Measurements from ENCODE around the gene EFNB2. TPM values are rescaled to one million over a fixed set of nuclear protein-coding genes. Genes with fewer than 3 reads are reported as not detected.

EFNB2 gene
- total and polyA plus RNA-seq, 9 of the 15 experiments (the other 6 are each of a cell fraction or from before 2014, with no cell fraction given), result 0.01 to 0.29 (median 0.18) TPM

GRCh38 chr13:106503730-106504453, 31.6 kb downstream of the EFNB2 start:
- Histone ChIP-seq H3K9ac (ENCODE audit: insufficient read depth in 1 of 2, low read depth in 2 of 2, low read length in 2 of 2) (no peak overlapping the region), H3K27ac (ENCODE audit: extremely low read depth, low read depth, low read length) (no peak overlapping the region), H3K36me3 (ENCODE audit: control insufficient read depth, insufficient read depth, low read length) (no peaks in the 10 kb centered on the region), H3K4me1 (replicated peaks in 1 of 2; ENCODE audit: control insufficient read depth in 2 of 2, insufficient read depth in 2 of 2, low read length in 2 of 2) (peaks cover 0 to 3% of the 10 kb centered on the region in 2 experiments; a peak in 3 of 5 replicates), H2AFZ (ENCODE audit: low read depth, low read length) (no peak overlapping the region), H3K4me3 (no peak overlapping the region), H3K27me3 (ENCODE audit: control insufficient read depth in 2 of 2, insufficient read depth in 2 of 2, low read length in 2 of 2) (no peaks in the 10 kb centered on the region), H3K9me3 (replicated peaks; ENCODE audit: control insufficient read depth, insufficient read depth, low read depth, low read length) (no peaks in the 10 kb centered on the region), H3K9me1 (ENCODE audit: control insufficient read depth, insufficient read depth, low read length) (no peaks in the 10 kb centered on the region), H4K20me1 (replicated peaks; ENCODE audit: control insufficient read depth, insufficient read depth, low read length) (no peaks in the 10 kb centered on the region), H3K79me2 (ENCODE audit: control insufficient read depth, insufficient read depth, low read length) (no peaks in the 10 kb centered on the region), H3K4me2 (ENCODE audit: insufficient read depth, low read length) (no peak overlapping the region)
- TF ChIP-seq TARDBP (IDR thresholded peaks at IDR 0.05) (no peak), CHD4 (IDR thresholded peaks at IDR 0.05; ENCODE audit: insufficient read depth, insufficient replicate concordance, low read depth, low read length, poor library complexity, severe bottlenecking) (no peak), STAT5A (IDR thresholded peaks at IDR 0.05; ENCODE audit: borderline replicate concordance, low read length) (no peak), STAG1 (CRISPR knock-in tag; IDR thresholded peaks at IDR 0.05; ENCODE audit: borderline replicate concordance) (no peak)
- in situ Hi-C loops (cut with MboI), result no loop called here
- intact Hi-C loops (cut with micrococcal nuclease), result no loop called here
- BruUV-seq (replicated peaks), result no TSS peak
- 5% methylated on average over 9 of the region's 9 CpGs for WGBS (ENCODE audit: insufficient coverage, low coverage, missing lambda C conversion rate)
- CTCF ChIA-PET (ENCODE audit: low intra/inter-chr PET ratio), result no interaction called here
- no peak for ATAC-seq
- POLR2A ChIA-PET, result interaction anchor here (0.8 kb wide), 1 partner anchor 11 kb away, joined by 3 read pairs; no protein-coding TSS in a partner anchor
- no peak for DNase-seq (ENCODE audit: extremely low read depth in 1 of 4, low spot score in 3 of 4)
- FAIRE-seq, result no peak

- ATAC-seq, result no peak
- Histone ChIP-seq H3K9me1 (ENCODE audit: control insufficient read depth, insufficient read depth, low read length) (no peaks in the 10 kb centered on the region), H3K9ac (ENCODE audit: insufficient read depth in 1 of 2, low read depth in 2 of 2, low read length in 2 of 2) (no peak overlapping the region), H3K4me3 (no peak overlapping the region), H3K36me3 (ENCODE audit: control insufficient read depth, insufficient read depth, low read length) (no peaks in the 10 kb centered on the region), H2AFZ (ENCODE audit: low read depth, low read length) (no peak overlapping the region), H3K79me2 (ENCODE audit: control insufficient read depth, insufficient read depth, low read length) (no peaks in the 10 kb centered on the region), H3K27ac (ENCODE audit: extremely low read depth, low read depth, low read length) (no peak overlapping the region), H4K20me1 (replicated peaks; ENCODE audit: control insufficient read depth, insufficient read depth, low read length) (no peaks in the 10 kb centered on the region), H3K4me1 (replicated peaks in 1 of 2; ENCODE audit: control insufficient read depth in 2 of 2, insufficient read depth in 2 of 2, low read length in 2 of 2) (peaks cover 0 to 3% of the 10 kb centered on the region in 2 experiments; a peak in 3 of 5 replicates), H3K27me3 (ENCODE audit: control insufficient read depth in 2 of 2, insufficient read depth in 2 of 2, low read length in 2 of 2) (no peaks in the 10 kb centered on the region), H3K4me2 (ENCODE audit: insufficient read depth, low read length) (no peak overlapping the region), H3K9me3 (replicated peaks; ENCODE audit: control insufficient read depth, insufficient read depth, low read depth, low read length) (no peaks in the 10 kb centered on the region)
- BruUV-seq (replicated peaks), result no TSS peak
- no peak for FAIRE-seq
- intact Hi-C loops (cut with micrococcal nuclease), result no loop called here
- no peak for DNase-seq (ENCODE audit: extremely low read depth in 1 of 4, low spot score in 3 of 4)
- CTCF ChIA-PET (ENCODE audit: low intra/inter-chr PET ratio), result no interaction called here
- POLR2A ChIA-PET, result interaction anchor here (0.8 kb wide), 1 partner anchor 11 kb away, joined by 3 read pairs; no protein-coding TSS in a partner anchor
- 0% methylated on average over 5 of the region's 5 CpGs for WGBS (ENCODE audit: insufficient coverage, low coverage, missing lambda C conversion rate)
- in situ Hi-C loops (cut with MboI), result no loop called here
- no peak for TF ChIP-seq SOX6 (IDR thresholded peaks at IDR 0.05)
- TF ChIP-seq MBD2 (IDR thresholded peaks at IDR 0.05; ENCODE audit: borderline replicate concordance, low read depth), result no peak
- TF ChIP-seq DIDO1 (tag; IDR thresholded peaks at IDR 0.05; ENCODE audit: low read depth), result no peak
- TF ChIP-seq ZNF764 (CRISPR knock-in tag; IDR thresholded peaks at IDR 0.05; ENCODE audit: low read depth), result no peak
- TF ChIP-seq FOSL1 (tag; conservative IDR thresholded peaks at IDR 0.05), result no peak
- no peak for TF ChIP-seq SIN3A (IDR thresholded peaks at IDR 0.05; ENCODE audit: borderline replicate concordance in 2 of 2, control insufficient read depth in 1 of 2, low read depth in 2 of 2, low read length in 2 of 2)
- TF ChIP-seq THRA (IDR thresholded peaks at IDR 0.05), result no peak
- TF ChIP-seq ARID2 (IDR thresholded peaks at IDR 0.05), result no peak
- TF ChIP-seq MLX (CRISPR knock-in tag; conservative IDR thresholded peaks at IDR 0.05), result no peak
- TF ChIP-seq NCOA6 (IDR thresholded peaks at IDR 0.05), result no peak
Observed at GRCh38 chr13:106503272-106503671, 32.2 kb downstream of the EFNB2 start.

All from K562 (cell line).